Erythroblast (primary cell): ENCODE measurements around the gene PTPN22.

ENCODE experiments used
- DNase-seq, 2 experiments: peaks; one replicate each; lab custom pipeline; 2025; lab: John Stamatoyannopoulos, UW
- GATA1 ChIP-seq: IDR thresholded peaks from 2 replicates; pipeline ENCODE4 v1.6.1; 2011; ENCODE audit warnings: low read depth, mild to moderate bottlenecking, control low read depth, low read length, moderate library complexity
- POLR2A ChIP-seq: IDR thresholded peaks from 2 replicates; pipeline ENCODE4 v1.6.1; 2011; ENCODE audit warnings: mild to moderate bottlenecking, low read length

PTPN22 gene

DNA sequence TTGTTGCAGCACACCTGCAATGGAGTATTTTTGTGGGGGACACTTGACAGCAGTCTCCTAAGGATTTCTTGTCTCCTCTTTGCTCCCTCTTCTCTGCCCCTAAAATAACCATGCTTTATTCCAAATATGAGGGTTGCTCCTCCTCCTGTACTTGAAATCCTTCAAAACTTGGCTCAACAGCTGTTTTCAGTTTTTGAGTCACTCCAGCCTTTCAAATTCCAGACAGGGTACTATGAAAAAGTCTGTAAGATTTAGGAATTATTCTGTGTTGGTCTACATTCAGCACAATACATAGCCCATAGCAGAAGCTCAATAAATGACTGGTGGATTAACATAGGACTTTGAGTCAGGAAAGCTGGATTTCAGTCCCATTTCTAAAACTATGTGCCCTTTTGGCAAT is 27.6 kb upstream of the PTPN22 start:
- no peak for DNase-seq
- TF ChIP-seq POLR2A = no peak
- no peak for TF ChIP-seq GATA1

DNA sequence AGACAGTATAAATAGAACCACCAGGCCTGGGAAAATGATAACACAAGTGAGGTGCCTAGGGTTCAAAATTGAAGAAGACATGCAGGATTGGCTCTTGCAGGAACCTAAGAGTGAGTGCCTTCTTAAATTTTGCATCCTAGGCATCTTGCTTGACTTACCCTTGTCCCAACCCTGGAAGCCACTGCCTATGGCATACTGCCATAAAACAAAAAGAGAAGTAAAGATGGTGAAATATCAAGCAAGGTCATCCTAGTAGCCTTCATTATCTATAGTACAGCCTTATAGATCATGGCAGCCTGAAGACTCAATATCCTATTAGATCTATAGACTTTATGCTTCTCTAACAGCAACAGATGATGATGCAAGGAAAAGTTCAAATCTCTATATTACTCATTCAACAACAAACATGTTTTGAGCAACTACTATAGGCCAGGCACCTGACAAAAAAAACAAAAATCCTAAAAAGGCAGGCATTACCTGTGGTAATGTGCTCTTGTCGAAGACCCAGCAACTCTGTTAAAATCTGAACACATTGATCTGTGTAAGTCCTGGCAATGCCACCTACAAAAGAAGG is 26.8 kb upstream of the PTPN22 start:
- TF ChIP-seq GATA1 = no peak
- TF ChIP-seq POLR2A = no peak
- no peak for DNase-seq

DNA sequence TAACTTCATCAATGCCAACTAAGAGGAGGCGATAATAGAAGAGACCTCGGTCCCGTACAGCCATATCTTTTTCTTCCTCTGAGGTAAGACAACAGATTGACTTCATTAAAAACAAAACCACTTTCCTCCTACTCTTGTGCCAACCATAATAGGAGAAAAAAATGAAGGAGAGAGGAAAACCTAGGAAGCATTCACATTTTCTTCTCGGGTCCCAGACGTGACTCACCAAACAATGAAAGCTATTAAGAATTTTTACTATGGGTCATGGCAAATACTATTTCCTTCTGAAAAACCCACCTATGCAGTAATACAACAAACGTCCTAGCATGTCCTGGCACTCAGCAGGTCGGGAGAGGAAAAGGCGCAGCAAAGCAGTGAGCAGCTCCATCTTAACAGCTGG is 24.4 kb upstream of the PTPN22 start:
- TF ChIP-seq POLR2A (no peak), GATA1 (no peak)
- no peak for DNase-seq

DNA sequence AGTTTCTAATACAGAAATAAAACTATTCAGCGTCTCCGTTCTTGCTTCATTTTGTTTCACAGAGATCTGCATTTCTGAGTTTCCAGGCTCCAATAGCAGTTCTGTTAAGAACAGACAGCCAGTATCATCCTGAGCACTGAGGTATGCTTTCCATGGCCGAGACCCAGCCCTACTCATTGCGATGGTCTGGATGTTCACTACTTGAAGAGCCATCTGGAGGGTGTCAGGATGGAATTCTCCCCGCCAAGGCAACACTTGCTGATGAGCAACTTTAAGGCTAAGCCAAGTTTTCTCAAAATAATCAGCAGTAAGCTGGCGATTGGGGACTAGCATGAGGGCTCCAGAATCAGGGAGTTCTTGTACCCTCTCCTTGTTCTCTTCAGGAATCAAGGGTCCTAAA is 23.6 kb upstream of the PTPN22 start:
- TF ChIP-seq POLR2A = no peak
- no peak for TF ChIP-seq GATA1
- no peak for DNase-seq

DNA sequence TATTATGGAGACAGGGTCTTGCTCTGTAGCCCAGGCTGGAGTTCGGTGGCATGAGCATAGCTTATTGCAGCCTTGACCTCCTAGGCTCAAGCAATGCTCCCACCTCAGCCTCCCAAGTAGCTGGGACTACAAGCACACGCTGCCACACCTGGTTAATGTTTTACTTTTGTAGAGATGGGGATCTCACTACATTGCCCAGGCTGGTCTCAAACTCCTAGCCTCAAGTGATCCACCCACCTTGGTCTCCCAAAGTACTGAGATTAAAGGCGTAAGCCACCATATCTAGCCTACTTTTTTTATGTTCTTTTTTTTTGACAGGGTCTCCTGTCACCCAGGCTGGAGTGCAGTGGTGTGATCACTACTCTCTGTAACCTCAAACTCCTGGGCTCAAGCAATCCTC is 21.8 kb upstream of the PTPN22 start:
- TF ChIP-seq POLR2A = no peak
- no peak for TF ChIP-seq GATA1
- no peak for DNase-seq

DNA sequence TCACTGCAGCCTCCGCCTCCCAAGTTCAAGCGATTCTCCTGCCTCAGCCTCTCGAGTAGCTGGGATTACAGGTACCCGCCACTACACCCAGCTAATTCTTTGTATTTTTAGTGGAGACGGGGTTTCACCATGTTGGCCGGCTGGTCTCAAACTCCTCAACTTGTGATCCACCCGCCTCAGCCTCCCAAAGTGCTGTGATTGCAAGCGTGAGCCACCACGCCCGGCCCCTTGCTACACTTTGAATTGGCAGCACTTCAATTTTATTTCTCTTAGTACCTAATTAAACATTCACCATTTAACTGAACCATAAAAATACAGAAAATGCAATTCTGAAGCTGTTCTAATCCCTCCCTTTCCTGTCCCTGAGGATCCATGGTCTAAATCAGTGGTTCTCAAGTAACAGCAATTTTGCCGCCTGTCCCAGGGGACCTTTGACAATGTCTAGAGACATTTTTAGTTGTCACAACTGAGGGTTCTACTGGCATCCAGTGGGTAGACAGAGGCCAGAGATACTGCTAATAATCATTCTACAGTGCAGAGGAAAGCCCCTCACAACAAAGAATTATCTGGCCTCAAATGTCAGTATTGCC is 20.2 kb upstream of the PTPN22 start:
- DNase-seq = no peak
- TF ChIP-seq GATA1 (no peak), POLR2A (no peak)

DNA sequence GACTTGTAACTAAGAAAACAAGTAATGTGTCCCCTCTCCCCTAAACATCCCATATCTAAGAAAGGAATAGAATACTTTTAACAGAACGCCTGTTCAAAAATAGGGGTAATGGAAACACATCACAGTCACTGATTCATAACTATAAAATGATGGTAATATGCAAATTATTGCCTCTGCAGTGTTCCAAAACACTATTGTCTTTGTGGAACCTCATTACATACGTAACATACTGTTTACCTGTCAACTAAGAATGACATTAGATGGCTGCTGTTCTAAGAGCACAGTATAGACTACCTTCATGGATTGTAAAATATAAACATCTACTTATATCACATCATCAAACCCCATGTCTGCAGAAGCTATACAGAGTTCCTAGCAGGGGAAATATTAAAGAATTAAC is 19.3 kb upstream of the PTPN22 start:
- TF ChIP-seq POLR2A = no peak
- TF ChIP-seq GATA1 = no peak
- no peak for DNase-seq

DNA sequence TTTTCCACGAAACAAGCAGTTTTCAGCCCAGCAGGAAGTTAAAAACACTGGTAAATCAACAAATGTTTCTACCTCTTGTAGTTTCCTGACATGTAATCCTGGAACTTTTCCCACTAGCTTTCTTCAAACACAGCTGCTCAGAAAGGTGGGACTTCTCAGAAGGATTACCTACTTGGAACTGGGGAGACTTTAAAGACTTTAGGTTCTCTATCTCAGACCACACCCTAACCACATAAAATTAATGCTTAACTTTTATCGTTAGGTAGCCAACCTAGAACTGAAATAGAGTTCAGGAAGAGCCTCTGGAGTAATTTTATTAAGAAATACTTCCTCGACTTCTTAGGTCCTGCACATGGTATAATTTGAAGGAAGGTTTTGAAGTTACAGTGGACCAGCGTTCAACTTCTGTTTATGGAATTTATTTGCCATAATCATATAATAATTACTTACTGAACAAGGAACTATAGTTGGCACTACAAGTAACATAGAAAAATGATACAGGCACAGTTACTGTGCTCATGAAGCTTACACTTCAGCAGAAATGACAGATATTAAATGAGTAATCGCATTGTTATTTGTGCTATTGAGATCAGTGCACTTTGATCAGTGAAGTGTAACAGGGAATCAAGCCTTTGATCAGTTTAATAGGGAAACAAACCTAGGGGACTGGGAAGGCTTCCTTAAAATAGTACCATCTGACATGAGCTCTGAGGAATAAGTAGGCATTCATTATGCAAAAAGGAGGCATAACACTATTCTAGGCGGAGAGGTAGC is 16.1 kb upstream of the PTPN22 start, which contains the start of gene BCL2L15:
Gene BCL2L15 (minus strand): TSS at position 180 of the 774 bp plus-strand sequence. CDS start 206 bp downstream, outside the sequence.
- no peak for DNase-seq
- TF ChIP-seq GATA1 (no peak), POLR2A (no peak)

DNA sequence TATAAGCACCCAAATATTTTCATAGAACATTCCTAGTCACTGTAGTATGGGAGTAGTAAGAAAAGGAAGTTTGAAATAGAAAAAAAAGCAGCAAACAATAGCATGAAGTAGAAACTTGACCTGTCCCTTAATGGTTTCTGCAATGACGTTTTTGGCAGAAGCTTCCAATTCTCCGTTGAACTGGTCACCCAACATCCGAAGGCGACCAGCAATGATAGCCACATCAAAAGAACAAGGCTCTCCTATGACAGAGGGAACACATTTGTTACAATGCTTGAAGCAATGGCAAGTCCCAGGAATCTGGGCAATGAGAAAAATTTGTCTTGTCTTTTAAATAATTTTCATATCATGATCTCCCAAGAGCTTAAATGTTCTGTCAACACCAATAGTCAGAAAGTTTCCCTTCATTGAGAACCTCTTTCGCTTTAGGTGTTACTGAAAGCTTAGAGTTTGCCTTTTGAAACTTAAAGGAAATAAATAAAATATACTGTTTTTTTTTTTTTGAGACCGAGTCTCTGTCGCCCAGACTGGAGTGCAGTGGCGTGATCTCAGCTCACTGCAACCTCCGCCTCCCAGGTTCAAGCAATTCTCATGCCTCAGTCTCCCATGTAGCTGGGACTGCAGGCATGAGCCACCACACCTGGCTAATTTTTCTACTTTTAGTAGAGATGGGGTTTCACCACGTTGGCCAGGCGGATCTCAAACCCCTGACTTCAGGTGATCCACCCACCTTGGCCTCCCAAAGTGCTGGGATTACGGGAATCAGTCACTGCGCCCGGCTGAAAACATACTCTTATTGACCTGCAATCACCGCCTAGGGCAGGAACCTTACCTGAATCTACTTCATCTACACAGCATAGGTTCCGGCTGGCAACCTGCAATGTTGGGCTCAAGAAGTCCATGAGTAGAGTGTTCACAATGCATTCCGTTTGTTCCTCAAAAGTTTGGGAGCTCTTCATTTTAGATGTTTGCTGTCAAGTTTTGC is 15.2 kb upstream of the PTPN22 start:
- no peak for DNase-seq
- TF ChIP-seq POLR2A (no peak), GATA1 (no peak)

DNA sequence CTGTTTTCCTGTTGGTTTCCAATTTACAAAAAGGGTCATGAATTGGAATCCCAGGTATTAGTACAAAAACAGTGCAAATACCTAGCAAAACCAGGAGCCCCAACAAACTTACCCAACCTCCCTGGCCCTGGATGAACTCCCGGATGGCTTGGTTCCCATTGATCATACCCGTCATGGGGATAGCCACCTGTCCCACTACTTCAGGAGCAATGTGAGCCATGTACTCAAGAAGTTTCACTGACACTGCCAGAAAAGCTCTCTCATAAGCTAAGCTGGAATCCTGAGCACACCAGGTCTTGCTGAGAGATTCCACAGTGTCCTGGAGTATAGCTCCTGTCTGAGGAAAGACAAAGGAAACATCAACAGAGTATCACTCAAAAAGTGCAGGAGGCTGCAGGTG is 10.1 kb upstream of the PTPN22 start:
- TF ChIP-seq POLR2A = no peak
- TF ChIP-seq GATA1 = no peak
- DNase-seq = no peak

DNA sequence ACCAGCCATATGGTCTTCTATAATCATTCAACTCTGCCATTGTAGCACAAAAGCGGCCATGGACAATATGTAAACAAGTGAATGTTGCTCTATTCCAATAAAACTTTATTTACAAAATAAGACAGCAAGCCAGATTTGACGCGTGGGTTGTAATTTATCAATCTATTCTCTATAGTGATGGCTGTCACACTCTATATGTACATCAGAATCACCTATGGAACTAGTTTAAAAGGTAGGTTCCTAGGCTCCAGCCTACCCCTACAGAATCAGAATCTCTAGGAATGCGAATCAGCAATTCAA is 8.2 kb upstream of the PTPN22 start:
- TF ChIP-seq GATA1 = no peak
- no peak for TF ChIP-seq POLR2A

DNA sequence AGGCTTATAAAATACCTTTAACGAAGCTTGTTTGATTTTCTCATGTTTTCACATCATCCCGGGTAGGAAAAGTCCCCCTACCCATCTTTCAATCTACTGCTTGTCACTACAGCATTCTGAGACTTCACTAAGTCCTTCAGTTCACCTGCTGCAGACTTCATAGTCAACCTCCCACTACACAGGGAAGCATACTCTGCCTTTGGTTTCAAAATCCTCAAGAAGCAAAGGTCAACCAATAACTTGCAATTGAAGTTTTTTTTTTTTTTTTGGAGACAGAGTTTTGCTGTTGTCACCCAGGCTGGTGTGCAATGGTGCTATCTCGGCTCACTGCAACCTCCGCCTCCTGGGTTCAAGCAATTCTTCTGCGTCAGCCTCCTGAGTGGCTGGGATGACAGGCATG is 4.7 kb upstream of the PTPN22 start:
- DNase-seq = no peak

More for the DNA sequence above, 8.2 kb upstream of the PTPN22 start:
- DNase-seq = no peak

DNA sequence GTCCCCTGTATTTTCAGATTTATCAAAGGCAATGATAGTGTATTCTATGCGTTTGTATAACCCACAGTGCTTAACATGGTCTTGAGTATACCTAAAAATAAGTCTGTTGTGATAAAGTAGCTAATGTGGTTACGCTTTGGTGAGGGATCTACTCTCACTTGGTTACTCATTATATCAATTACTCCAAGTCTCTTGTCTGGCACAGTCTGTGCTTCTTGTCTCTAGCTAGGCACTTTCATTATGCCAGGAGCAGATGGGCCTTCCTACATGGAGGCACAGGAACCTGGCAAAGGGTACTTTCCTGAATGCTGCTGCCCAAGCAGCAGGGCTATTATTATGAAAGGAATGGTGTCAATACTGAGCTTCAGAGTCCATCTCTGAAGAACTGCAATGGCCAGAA is 4.2 kb upstream of the PTPN22 start:
- no peak for DNase-seq
- TF ChIP-seq GATA1 (no peak), POLR2A (no peak)

More for the DNA sequence above, 4.7 kb upstream of the PTPN22 start:
- TF ChIP-seq POLR2A = no peak
- TF ChIP-seq GATA1 = no peak
